HL-60 (cell line): Measurements from ENCODE around the gene PPFIBP2.

ENCODE experiments used
- DNase-seq, 2 experiments: peaks; one replicate each; pipeline ENCODE4 v3.0.0-alpha.2; 2010 to 2020; ENCODE audit warnings: low read depth in 1 of 2, low spot score in 1 of 2
- H3K27ac ChIP-seq: fragments of 250-450 bp; sonication (Bioruptor Pico); replicated peaks from 2 replicates; pipeline ENCODE4 v1.5.1; 2020; ENCODE audit warnings: mild to moderate bottlenecking, moderate library complexity
- H3K27me3 ChIP-seq: fragments of 250-450 bp; sonication (Bioruptor Pico); 2 replicates; pipeline ENCODE4 v1.5.1; 2021; ENCODE audit warnings: mild to moderate bottlenecking, moderate library complexity; ENCODE audit not compliant: insufficient read depth, poor library complexity, severe bottlenecking
- H3K4me3 ChIP-seq: replicated peaks from 2 replicates; pipeline ENCODE4 v1.5.1; 2011; ENCODE audit warnings: mild to moderate bottlenecking, control low read depth, low read length; ENCODE audit not compliant: insufficient read depth
- CTCF ChIP-seq: IDR thresholded peaks from one replicate; pipeline ENCODE4 v1.5.1; 2011; ENCODE audit warnings: low read length, control low read depth, inconsistent platforms; ENCODE audit not compliant: insufficient read depth
- GABPA ChIP-seq: IDR thresholded peaks from 2 replicates; pipeline ENCODE4 v1.6.1; 2012; ENCODE audit warnings: low read depth
- POLR2AphosphoS5 ChIP-seq: IDR thresholded peaks from 2 replicates; pipeline ENCODE4 v1.6.1; 2012; ENCODE audit warnings: low read depth
- REST ChIP-seq: IDR thresholded peaks from 2 replicates; pipeline ENCODE4 v1.6.1; 2012; ENCODE audit warnings: low read depth; ENCODE audit not compliant: insufficient replicate concordance
- SPI1 ChIP-seq: IDR thresholded peaks from 2 replicates; pipeline ENCODE4 v1.6.1; 2012; ENCODE audit warnings: low read depth, mild to moderate bottlenecking, borderline replicate concordance

PPFIBP2 gene

GRCh38 chr11:7471071-7471470 is 42.7 kb upstream of the PPFIBP2 start:
- TF ChIP-seq REST (no peak), GABPA (no peak), POLR2AphosphoS5 (no peak), SPI1 (no peak), CTCF (no peak)
- no peak for DNase-seq

GRCh38 chr11:7473717-7474116 is 40.1 kb upstream of the PPFIBP2 start:
- TF ChIP-seq REST (no peak), SPI1 (no peak), GABPA (no peak), CTCF (no peak), POLR2AphosphoS5 (no peak)
- no peak overlapping the region for H3K4me3 ChIP-seq
- H3K27me3 ChIP-seq = no peaks in the 10 kb centered on the region
- no peak for DNase-seq
- no peak overlapping the region for H3K27ac ChIP-seq

More at GRCh38 chr11:7471071-7471470, 42.7 kb upstream of the PPFIBP2 start:
- no peak overlapping the region for H3K4me3 ChIP-seq
- no peak overlapping the region for H3K27ac ChIP-seq
- no peaks in the 10 kb centered on the region for H3K27me3 ChIP-seq

- Histone ChIP-seq H3K27me3 (no peaks in the 10 kb centered on the region), H3K4me3 (no peak overlapping the region), H3K27ac (no peak overlapping the region)
- DNase-seq = no peak
- TF ChIP-seq POLR2AphosphoS5 (no peak), GABPA (no peak), CTCF (no peak), REST (no peak), SPI1 (no peak)
Observed at GRCh38 chr11:7480113-7480512, 33.7 kb upstream of the PPFIBP2 start.
